ENCODE results near the gene TRPV4.

The TRPV4 gene

GRCh38 chr12:109827566-109828550 is 5.3 kb downstream of the TRPV4 start:
- no peak for DNase-seq

GRCh38 chr12:109827080-109827479 is 6.1 kb downstream of the TRPV4 start:
- DNase-seq = no peak

- no peak for DNase-seq
Measured at GRCh38 chr12:109824731-109825130, 8.5 kb downstream of the TRPV4 start.

GRCh38 chr12:109822951-109823411 is 10.2 kb downstream of the TRPV4 start:
- no peak for DNase-seq

- DNase-seq = no peak
Measured at GRCh38 chr12:109822416-109822815, 10.8 kb downstream of the TRPV4 start.

- no peak for DNase-seq
Measured at GRCh38 chr12:109821968-109822367, 11.2 kb downstream of the TRPV4 start.

- peak; percentile 86 for DNase-seq
Measured at GRCh38 chr12:109820816-109821381, 12.3 kb downstream of the TRPV4 start.

- DNase-seq = no peak
Measured at GRCh38 chr12:109818905-109819500, 14.2 kb downstream of the TRPV4 start.

GRCh38 chr12:109818253-109818652 is 14.9 kb downstream of the TRPV4 start:
- DNase-seq = no peak

- no peak for DNase-seq
Measured at GRCh38 chr12:109817627-109818231, 15.5 kb downstream of the TRPV4 start.

- no peak for DNase-seq
Measured at GRCh38 chr12:109816870-109817269, 16.3 kb downstream of the TRPV4 start.

GRCh38 chr12:109815757-109816617 is 17.2 kb downstream of the TRPV4 start:
- DNase-seq = no peak

GRCh38 chr12:109815225-109815624 is 18.0 kb downstream of the TRPV4 start:
- DNase-seq = no peak

- no peak for DNase-seq
Measured at GRCh38 chr12:109814600-109815150, 18.5 kb downstream of the TRPV4 start.

- DNase-seq = no peak
Measured at GRCh38 chr12:109813810-109814416, 19.3 kb downstream of the TRPV4 start.

- DNase-seq = no peak
Measured at GRCh38 chr12:109811624-109811995, 21.6 kb downstream of the TRPV4 start.

GRCh38 chr12:109810954-109811623 is 22.1 kb downstream of the TRPV4 start:
- DNase-seq = no peak

- no peak for DNase-seq
Measured at GRCh38 chr12:109808876-109809646, 24.1 kb downstream of the TRPV4 start.

- DNase-seq = no peak
Measured at GRCh38 chr12:109807954-109808643, 25.1 kb downstream of the TRPV4 start.
